MG63 (cell line): Measurements from ENCODE around the gene DPEP3. TPM values are rescaled to one million over a fixed set of nuclear protein-coding genes. Genes with fewer than 3 reads are reported as not detected.
A peak's percentile ranks its signal among the peaks of the same experiment; 100 is the strongest.
"Not testable (repeated sequence)": the region's sequence is repeated elsewhere in the genome, so short reads cannot be mapped to it uniquely, and the experiment has no call there.

ENCODE experiments used
- DNase-seq: peaks from one replicate; pipeline ENCODE4 v3.0.0-alpha.2; 2020
- H3K27me3 ChIP-seq: fragments of 250-450 bp; sonication (Bioruptor Pico); 2 replicates; pipeline ENCODE4 v1.5.1; 2020; ENCODE audit warnings: mild to moderate bottlenecking, moderate library complexity
- H3K36me3 ChIP-seq: fragments of 250-450 bp; sonication (Bioruptor Pico); 2 replicates; pipeline ENCODE4 v1.5.1; 2020; ENCODE audit warnings: mild to moderate bottlenecking, moderate library complexity
- H3K4me3 ChIP-seq: fragments of 250-450 bp; sonication (Bioruptor Pico); 2 replicates; pipeline ENCODE4 v1.5.1; 2020; ENCODE audit warnings: mild to moderate bottlenecking, moderate library complexity
- H3K9me3 ChIP-seq: fragments of 250-450 bp; sonication (Bioruptor Pico); 2 replicates; pipeline ENCODE4 v1.5.1; 2020; ENCODE audit warnings: mild to moderate bottlenecking, moderate library complexity
- total RNA-seq: library from RNA; depleted of rRNA; stranded (reverse); fragments of >200 nt; shearing (Covaris generic); gene quantifications from 2 replicates; pipeline ENCODE4 v1.2.3, GENCODE V29; 2014; ENCODE audit warnings: low replicate concordance

Gene DPEP3
- total RNA-seq, 1 experiment from 2014 or later, result not detected

GRCh38 chr16:67976205-67976604 is 4.1 kb downstream of the DPEP3 start:
- H3K9me3 ChIP-seq, result no peaks in the 10 kb centered on the region
- H3K4me3 ChIP-seq, result no peak overlapping the region
- no peak for DNase-seq
- H3K27me3 ChIP-seq, result no peaks in the 10 kb centered on the region
- no peaks in the 10 kb centered on the region for H3K36me3 ChIP-seq

GRCh38 chr16:67975321-67976105 is 4.8 kb downstream of the DPEP3 start:
- H3K27me3 ChIP-seq, result no peaks in the 10 kb centered on the region
- no peaks in the 10 kb centered on the region for H3K9me3 ChIP-seq
- DNase-seq, result no peak
- H3K4me3 ChIP-seq, result no peak overlapping the region
- no peaks in the 10 kb centered on the region for H3K36me3 ChIP-seq

- H3K4me3 ChIP-seq, DNase-seq, H3K27me3 ChIP-seq, H3K9me3 ChIP-seq, H3K36me3 ChIP-seq: not testable (repeated sequence)
Observed at GRCh38 chr16:67972285-67972684, 8.0 kb downstream of the DPEP3 start.

GRCh38 chr16:67971111-67971510 is 9.2 kb downstream of the DPEP3 start:
- no peak for DNase-seq
- no peaks in the 10 kb centered on the region for H3K36me3 ChIP-seq
- H3K9me3 ChIP-seq, result no peaks in the 10 kb centered on the region
- no peaks in the 10 kb centered on the region for H3K27me3 ChIP-seq
- no peak overlapping the region for H3K4me3 ChIP-seq

GRCh38 chr16:67969254-67970039 is 10.9 kb downstream of the DPEP3 start:
- Histone ChIP-seq H3K36me3 (no peaks in the 10 kb centered on the region), H3K27me3 (no peaks in the 10 kb centered on the region), H3K9me3 (no peaks in the 10 kb centered on the region), H3K4me3 (no peak overlapping the region)
- DNase-seq, result no peak

- H3K9me3 ChIP-seq, result no peaks in the 10 kb centered on the region
- no peaks in the 10 kb centered on the region for H3K36me3 ChIP-seq
- DNase-seq, result peak; percentile 75
- H3K27me3 ChIP-seq, result no peaks in the 10 kb centered on the region
- H3K4me3 ChIP-seq, result peak within 1 kb of the TSS; percentile 64
Observed at GRCh38 chr16:67968400-67969253, 11.7 kb downstream of the DPEP3 start, which contains the start of gene SLC12A4. Gene SLC12A4, minus strand, starts transcription at chr16:67968637. Its CDS starts 84 bp downstream, at chr16:67968553.

GRCh38 chr16:67967958-67968399 is 12.3 kb downstream of the DPEP3 start:
- Histone ChIP-seq H3K27me3 (no peaks in the 10 kb centered on the region), H3K36me3 (no peaks in the 10 kb centered on the region; the same call in 1 of the 2 replicates), H3K9me3 (no peaks in the 10 kb centered on the region), H3K4me3 (peak overlapping the region; percentile 64)
- DNase-seq, result no peak

GRCh38 chr16:67967183-67967957 is 12.9 kb downstream of the DPEP3 start:
- peaks cover 2% of the 10 kb centered on the region for H3K36me3 ChIP-seq
- no peaks in the 10 kb centered on the region for H3K27me3 ChIP-seq
- peak overlapping the region; percentile 64 for H3K4me3 ChIP-seq
- no peak for DNase-seq
- H3K9me3 ChIP-seq, result no peaks in the 10 kb centered on the region

- no peak for DNase-seq
- peak overlapping the region; percentile 64 for H3K4me3 ChIP-seq
- no peaks in the 10 kb centered on the region for H3K9me3 ChIP-seq
- H3K36me3 ChIP-seq, result peaks cover 2% of the 10 kb centered on the region
- no peaks in the 10 kb centered on the region for H3K27me3 ChIP-seq
Observed at GRCh38 chr16:67966549-67967182, 13.6 kb downstream of the DPEP3 start.

- DNase-seq, result no peak
- no peaks in the 10 kb centered on the region for H3K27me3 ChIP-seq
- H3K4me3 ChIP-seq, result no peak overlapping the region
- H3K36me3 ChIP-seq, result peaks cover 2% of the 10 kb centered on the region
- no peaks in the 10 kb centered on the region for H3K9me3 ChIP-seq
Observed at GRCh38 chr16:67965668-67966548, 14.4 kb downstream of the DPEP3 start.

- Histone ChIP-seq H3K27me3 (no peaks in the 10 kb centered on the region), H3K9me3 (no peaks in the 10 kb centered on the region), H3K4me3 (no peak overlapping the region), H3K36me3 (peaks cover 2% of the 10 kb centered on the region)
- no peak for DNase-seq
Observed at GRCh38 chr16:67964477-67965131, 15.7 kb downstream of the DPEP3 start.

GRCh38 chr16:67963662-67964321 is 16.5 kb downstream of the DPEP3 start:
- DNase-seq, result no peak
- peaks cover 2% of the 10 kb centered on the region for H3K36me3 ChIP-seq
- H3K4me3 ChIP-seq, result no peak overlapping the region
- no peaks in the 10 kb centered on the region for H3K9me3 ChIP-seq
- no peaks in the 10 kb centered on the region for H3K27me3 ChIP-seq

- Histone ChIP-seq H3K4me3 (no peak overlapping the region), H3K9me3 (no peaks in the 10 kb centered on the region), H3K27me3 (no peaks in the 10 kb centered on the region), H3K36me3 (peaks cover 2% of the 10 kb centered on the region)
- no peak for DNase-seq
Observed at GRCh38 chr16:67963292-67963661, 17.0 kb downstream of the DPEP3 start.

- H3K9me3 ChIP-seq, result no peaks in the 10 kb centered on the region
- no peaks in the 10 kb centered on the region for H3K27me3 ChIP-seq
- no peak for DNase-seq
- no peak overlapping the region for H3K4me3 ChIP-seq
- H3K36me3 ChIP-seq, result peaks cover 2% of the 10 kb centered on the region
Observed at GRCh38 chr16:67962135-67962534, 18.2 kb downstream of the DPEP3 start.
